GM15510 (cell line): Measurements from ENCODE around the gene CLIP2.
A peak's percentile ranks its signal among the peaks of the same experiment; 100 is the strongest.

Experiments used
- POLR2A ChIP-seq: IDR thresholded peaks from 3 replicates; pipeline ENCODE4 v1.6.1; 2011; ENCODE audit warnings: borderline replicate concordance; ENCODE audit not compliant: insufficient read length; ENCODE audit errors: extremely low read depth

The CLIP2 gene

GRCh38 chr7:74424291-74424880, 135.2 kb downstream of the CLIP2 start:
- TF ChIP-seq POLR2A = no peak

GRCh38 chr7:74428023-74428422, 138.8 kb downstream of the CLIP2 start:
- no peak for TF ChIP-seq POLR2A

GRCh38 chr7:74429153-74429747, 140.0 kb downstream of the CLIP2 start:
- TF ChIP-seq POLR2A = no peak

- no peak for TF ChIP-seq POLR2A
Observed at GRCh38 chr7:74430961-74431466, 141.8 kb downstream of the CLIP2 start.

- no peak for TF ChIP-seq POLR2A
Observed at GRCh38 chr7:74438327-74438726, 149.1 kb downstream of the CLIP2 start.

- no peak for TF ChIP-seq POLR2A
Observed at GRCh38 chr7:74439541-74439940, 150.3 kb downstream of the CLIP2 start.

GRCh38 chr7:74441801-74442200, 152.6 kb downstream of the CLIP2 start:
- TF ChIP-seq POLR2A = no peak

GRCh38 chr7:74443543-74444247, 154.5 kb downstream of the CLIP2 start:
- no peak for TF ChIP-seq POLR2A

- no peak for TF ChIP-seq POLR2A
Observed at GRCh38 chr7:74449144-74449543, 159.9 kb downstream of the CLIP2 start.

GRCh38 chr7:74449809-74450397, 160.7 kb downstream of the CLIP2 start:
- TF ChIP-seq POLR2A = no peak

- TF ChIP-seq POLR2A = no peak
Observed at GRCh38 chr7:74452748-74453321, 163.6 kb downstream of the CLIP2 start.

GRCh38 chr7:74453322-74454011, 164.3 kb downstream of the CLIP2 start, which contains the start of gene GTF2IRD1:
Gene GTF2IRD1 (plus strand): TSS chr7:74453906. CDS start chr7:74508081, 54,175 bp downstream.
- peak; percentile 15 for TF ChIP-seq POLR2A

GRCh38 chr7:74454021-74454924, 165.1 kb downstream of the CLIP2 start:
- TF ChIP-seq POLR2A = no peak

- no peak for TF ChIP-seq POLR2A
Observed at GRCh38 chr7:74454925-74455288, 165.7 kb downstream of the CLIP2 start.

GRCh38 chr7:74455291-74455804, 166.1 kb downstream of the CLIP2 start:
- no peak for TF ChIP-seq POLR2A
